ENCODE results near the gene CBX2.

The CBX2 gene

GRCh38 chr17:79814127-79814973, 36.4 kb downstream of the CBX2 start:
- no peak for DNase-seq

DNA sequence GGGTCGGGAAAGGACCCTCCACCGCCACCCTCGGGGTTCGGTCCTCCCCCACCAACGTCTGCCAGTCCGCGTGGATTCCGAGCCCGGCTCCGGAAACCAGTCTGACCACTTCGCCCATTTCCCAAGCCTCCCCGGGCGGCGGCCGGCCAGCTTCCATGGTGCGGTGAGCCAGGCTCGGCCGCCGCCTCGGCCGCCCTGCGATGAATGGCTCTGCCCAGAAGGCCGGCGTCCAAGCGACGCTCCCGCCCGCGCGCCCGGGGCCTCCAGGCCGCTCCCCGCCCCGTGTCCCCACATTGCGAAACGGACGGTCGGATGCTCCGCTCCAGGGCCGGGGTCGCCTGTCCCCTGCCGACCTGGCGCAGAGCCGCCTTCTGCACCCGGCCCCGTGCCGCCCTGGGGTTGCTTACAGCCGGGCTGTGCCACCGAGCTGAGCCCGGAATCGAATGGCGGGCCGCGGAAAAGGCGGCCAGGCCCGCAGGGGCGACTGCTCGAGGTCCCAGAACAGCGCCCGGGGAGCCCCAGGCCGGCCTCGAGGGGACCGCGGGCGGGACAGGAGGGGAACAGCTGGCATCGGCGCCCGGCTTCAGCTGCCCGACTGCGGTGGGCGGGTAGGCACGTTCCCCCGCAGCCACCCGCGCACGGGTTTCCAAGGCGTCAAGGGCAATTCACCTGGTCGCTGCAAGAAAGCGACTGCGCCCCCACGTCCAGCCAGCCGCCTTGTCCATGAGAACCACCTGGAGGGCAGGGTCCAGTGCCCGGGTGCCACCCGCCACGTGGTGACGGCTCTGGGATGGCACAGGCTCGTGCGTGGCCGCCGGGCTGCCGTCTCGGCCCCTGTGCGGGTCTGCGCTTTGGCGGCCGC, 37.3 kb downstream of the CBX2 start:
- DNase-seq = peak; percentile 37

- DNase-seq = no peak
Observed at GRCh38 chr17:79815836-79816461, 38.0 kb downstream of the CBX2 start.

DNA sequence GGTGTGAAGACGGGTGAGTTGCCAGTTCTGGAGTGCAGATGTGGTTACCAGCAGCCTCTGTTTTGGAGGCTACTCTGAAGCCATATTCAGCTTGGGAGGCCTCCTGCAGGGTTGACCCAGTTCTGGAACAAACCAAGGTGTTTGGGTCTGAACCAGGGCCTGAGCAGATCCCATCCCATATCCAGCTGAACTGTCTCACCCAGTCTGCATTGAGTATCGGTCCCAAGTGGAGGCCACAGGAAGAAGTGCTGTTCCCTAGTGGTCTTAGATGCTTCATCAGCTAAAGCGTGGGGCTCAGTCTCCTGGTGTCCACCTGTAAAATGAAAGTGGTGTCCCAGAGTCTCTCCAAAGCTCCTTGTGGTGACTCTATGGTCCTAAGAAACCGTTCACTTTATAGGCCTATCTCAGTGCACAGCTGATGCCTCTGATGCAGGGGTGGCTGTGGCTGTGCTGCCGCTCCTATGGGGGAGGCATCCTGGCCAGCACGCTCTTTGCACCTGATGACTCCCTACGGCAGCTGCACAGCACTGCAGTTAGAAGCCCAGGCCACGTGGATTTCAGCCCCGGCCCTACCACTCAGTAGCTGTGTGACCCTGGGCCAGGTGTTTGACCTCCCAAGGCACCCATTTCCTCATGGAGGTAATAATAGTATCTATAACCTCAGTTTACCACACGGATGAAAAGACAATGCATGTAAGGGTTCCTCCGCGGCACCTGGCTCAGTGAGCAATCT, 40.2 kb downstream of the CBX2 start:
- DNase-seq = no peak

DNA sequence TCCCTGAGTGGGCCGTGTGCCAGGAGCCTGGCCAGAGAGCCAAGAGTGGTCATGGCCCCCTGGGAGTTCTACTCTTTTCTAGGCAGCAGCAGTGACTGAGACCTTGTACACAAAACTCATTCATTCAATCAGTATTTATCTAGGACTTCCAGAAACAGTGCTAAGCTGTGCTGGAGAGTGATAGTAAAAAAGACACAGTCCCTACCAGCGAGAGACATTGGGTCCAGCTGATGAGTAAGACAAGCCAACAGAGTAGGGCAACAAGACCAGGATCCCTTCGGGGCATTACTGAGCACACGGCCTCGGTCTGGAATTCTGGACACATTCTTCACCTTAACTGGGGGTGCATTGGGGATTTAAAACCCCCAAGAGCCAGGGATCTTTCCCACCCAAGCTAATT, 41.1 kb downstream of the CBX2 start:
- DNase-seq = no peak

DNA sequence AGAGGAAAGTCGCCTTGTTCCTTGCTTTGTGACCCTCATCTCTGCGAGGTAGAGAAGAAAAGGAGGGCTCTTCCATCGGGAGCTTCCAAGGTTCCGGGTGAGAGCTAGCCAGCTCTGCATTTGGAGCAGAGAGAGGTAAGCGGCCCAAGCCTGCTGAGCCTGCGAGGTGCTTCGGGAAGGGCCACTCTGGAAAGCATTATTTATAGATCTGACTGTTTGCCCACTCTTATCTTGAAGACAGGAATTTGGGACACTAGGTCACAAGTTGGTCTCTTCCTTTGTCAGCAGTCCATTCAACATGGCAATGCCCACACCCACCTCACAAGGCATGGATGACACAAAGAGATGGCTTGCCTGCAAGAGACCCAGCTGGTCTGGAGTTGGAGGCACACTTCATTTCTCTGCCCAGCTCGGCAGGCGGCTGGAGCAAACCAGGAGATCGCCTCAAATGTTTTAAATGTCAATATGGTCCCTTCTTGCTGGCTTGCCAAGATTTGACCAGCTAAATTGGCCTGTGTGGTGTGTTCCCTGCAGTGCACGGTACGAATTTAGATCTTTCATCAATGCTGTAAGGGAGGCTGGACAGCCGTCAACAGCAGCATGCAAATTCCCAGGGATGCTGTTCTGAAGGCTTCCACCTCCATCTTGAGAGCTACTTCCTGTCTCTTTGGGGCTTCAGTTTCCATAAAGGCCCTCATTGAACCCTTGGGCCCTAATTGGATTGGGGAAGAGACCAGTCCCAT, 41.8 kb downstream of the CBX2 start:
- no peak for DNase-seq

DNA sequence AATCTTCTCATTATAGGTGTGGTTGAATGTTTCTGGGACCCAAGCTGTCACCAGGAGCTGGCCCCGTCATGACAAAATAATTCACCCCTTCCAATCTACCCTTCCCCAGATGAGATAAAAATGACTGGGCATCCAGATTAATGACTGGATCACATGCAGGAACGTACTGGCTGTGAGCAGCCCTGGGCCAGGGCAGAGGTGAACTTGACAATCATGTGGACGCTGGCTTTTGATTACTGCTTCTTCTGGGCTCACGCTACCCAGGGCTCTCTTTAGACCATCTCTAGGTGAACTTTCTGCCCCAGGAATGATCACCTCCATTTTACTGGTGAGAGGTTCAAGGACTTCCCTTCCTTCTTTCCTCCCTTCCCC, 43.0 kb downstream of the CBX2 start:
- DNase-seq = no peak

DNA sequence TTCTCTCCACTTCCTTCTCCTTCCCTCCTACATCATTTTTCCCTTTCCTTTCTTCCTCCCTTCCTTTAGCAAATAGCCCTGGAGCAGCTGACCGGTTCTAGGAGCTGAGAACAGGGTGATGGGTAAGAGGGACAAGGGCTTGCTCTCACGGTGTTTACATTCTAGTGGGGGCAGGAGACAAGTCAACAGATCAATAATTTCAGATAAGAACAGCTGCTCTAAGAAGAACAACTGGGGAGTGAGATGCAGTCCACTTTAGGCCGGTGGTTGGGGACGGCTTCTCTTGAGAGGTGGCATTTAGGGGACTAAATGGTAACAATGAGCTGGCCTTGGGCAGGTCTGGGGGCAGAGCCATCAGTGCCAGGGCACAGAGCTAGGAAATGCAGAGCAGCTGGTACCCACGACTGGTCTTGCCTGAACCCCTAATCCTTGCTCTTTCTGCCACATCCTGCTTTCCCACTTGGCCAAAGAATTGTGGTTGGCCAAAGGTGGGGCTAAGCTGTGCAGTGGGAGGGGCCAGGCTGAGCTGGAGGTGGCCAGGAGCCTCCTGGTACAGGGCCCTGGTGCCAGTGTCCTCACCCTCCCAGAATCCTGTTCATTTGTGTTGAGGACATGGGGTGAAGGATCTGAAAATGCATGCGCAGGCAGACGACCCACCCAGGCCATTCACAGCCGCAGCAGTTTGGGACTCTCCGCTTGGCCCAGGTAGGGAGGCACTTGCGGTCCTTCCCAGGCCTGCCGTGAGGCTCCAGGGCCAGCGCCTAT, 43.6 kb downstream of the CBX2 start:
- DNase-seq = no peak

GRCh38 chr17:79822583-79823124, 44.7 kb downstream of the CBX2 start:
- no peak for DNase-seq

GRCh38 chr17:79824234-79824633, 46.3 kb downstream of the CBX2 start:
- DNase-seq = no peak

- no peak for DNase-seq
Observed at GRCh38 chr17:79824893-79825579, 47.1 kb downstream of the CBX2 start.

DNA sequence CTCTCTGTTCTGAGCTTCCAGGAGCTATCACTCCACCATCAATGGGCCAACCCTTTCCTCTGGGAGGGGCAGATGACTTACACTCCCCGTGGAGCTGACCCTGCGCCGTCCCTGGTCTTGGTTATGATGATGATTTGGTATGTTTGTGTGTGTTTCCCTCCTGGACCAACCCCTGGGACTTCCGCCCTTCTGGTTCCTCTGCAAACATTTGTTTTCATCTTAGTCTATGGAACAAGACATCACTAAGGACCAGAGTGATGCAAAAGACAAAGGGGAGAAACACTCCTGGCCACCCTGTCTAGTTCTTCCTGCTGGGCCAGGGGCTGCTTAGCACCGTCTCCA, 47.6 kb downstream of the CBX2 start:
- DNase-seq = no peak

DNA sequence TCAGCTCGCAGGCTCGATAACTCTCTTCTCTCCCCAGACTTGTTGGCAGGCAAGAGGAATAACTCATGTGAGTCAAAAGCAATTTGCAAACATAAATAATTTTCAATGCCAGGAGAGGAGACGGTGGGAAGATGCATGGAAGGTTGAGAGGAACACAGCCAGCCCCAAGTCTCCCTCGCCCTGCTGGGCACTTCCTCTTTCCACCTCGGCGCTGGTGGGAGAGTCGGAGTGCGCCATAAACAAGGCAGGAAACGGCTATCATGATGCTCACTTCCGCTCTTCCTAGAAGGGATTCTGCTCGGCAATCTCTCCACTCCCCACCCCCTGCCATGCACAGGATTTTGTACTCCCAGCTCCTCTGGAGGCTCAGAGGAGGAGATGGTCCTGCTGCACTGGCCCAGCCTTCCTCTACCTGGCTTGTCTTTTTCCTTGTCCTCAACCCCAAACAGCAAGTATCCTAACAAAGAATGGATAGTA, 48.3 kb downstream of the CBX2 start:
- no peak for DNase-seq

DNA sequence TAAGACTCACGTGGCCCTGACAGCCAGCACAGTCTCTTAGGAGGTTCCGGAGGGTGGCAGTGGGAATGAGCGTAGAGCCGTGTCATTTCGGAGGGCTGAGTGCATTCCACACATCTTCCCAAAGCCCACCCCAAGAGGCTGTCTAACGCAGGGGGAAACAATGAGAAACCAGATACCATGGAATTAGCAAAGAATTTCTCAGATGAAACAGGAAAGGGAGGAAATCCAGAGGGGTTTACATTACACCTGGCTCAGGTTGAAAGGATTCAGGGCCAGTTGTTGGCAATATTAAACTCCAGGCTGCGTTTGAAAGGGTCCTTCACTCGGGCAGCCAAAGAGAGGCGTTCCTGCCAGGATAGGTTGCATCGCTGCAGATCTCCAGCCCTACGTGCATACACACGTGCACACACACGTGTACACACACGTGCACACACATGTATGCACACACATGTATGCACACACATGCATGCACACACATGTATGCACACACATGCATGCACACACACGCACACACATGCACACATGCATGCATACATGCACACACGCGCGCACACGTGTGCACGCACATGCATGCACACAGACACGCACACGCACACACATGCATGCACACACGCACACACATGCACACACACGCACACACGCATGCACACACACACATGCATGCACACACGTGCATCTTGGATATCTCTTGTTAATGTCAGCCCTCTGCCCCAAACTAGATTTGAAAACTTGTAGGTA, 49.1 kb downstream of the CBX2 start:
- no peak for DNase-seq

GRCh38 chr17:79829004-79829403, 51.1 kb downstream of the CBX2 start:
- no peak for DNase-seq

- DNase-seq = no peak
Observed at GRCh38 chr17:79829457-79829856, 51.5 kb downstream of the CBX2 start.

DNA sequence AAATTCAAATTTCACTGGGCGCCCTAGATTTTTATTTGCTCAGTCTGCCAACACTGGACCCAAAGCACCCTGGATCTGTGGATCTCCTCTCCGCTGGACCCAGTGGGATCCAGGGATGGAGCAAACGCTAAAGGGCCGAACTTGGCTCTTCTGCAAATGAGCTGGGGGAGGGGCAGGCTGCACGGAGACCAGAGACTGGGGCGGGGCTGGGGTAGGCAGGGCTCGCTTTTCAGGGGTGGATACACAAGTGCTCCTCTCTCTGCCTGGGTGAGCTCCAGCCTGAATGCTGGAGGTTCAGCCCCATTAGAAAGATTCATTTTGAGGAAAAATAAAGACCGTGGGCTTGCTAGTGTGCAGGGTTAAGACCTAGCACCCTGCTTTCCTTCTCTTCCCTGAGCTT, 52.4 kb downstream of the CBX2 start:
- DNase-seq = no peak

DNA sequence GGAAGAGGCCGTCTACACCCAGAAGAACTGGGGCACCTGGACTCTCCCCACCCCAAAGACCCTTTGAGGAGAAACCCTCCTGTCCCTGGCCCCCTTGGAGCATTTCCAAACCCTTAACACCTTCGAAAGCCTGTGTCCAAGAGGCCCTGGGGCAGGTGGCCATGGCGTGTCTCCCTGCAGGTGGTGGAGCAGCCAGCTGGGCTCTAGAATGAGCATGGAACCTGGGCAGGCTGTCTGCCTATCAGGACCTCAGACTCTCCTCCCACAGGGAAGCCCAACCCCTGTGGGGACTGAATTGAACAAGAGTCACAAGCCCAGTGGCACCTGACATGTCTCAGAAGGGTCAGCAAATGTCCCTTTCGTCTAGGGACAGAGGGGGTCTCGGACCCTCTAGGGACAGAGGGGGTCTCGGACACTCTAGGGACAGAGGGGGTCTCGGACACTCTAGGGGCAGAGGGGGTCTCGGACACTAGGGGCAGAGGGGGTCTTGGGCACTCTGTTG, 52.9 kb downstream of the CBX2 start:
- no peak for DNase-seq
